ENCODE data around the gene SHROOM3.

SHROOM3 gene

DNA sequence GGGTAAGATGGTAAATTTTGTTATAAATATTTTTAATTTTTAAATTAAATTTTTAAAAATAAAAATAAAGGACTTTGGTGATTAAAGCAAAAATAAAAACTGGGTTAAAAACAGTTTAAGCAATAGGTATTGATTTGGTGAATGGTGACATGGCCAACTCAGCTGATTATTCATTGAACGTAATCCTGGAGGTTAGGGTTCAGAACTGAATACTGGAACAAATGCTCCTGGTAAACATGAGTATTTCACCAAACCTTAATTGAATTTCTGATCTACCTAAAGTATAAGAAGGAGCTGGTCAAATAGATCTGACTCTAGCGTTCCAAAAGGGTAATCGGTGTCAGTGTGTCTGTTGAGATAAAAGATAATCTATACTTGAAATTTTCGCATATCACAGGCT is 141.8 kb downstream of the SHROOM3 start:
- no peak for TF ChIP-seq EZH2phosphoT487 (conservative IDR thresholded peaks at IDR 0.05; ENCODE audit: low read length)
- no peak for TF ChIP-seq CTCF (IDR thresholded peaks at IDR 0.05; ENCODE audit: insufficient read depth, low read length, poor library complexity, severe bottlenecking)
- H3K4me2 ChIP-seq (ENCODE audit: low read depth, low read length, poor library complexity, severe bottlenecking): no peak overlapping the region
- H3K9me3 ChIP-seq (ENCODE audit: insufficient read depth, low read length): no peaks in the 10 kb centered on the region
- no peak overlapping the region for H3K27ac ChIP-seq (ENCODE audit: low read depth, low read length)
- H4K20me1 ChIP-seq (ENCODE audit: low read depth, low read length): no peaks in the 10 kb centered on the region
- no peaks in the 10 kb centered on the region for H3K27me3 ChIP-seq (ENCODE audit: low read length)
- no peak overlapping the region for H2AFZ ChIP-seq (ENCODE audit: low read depth, low read length, severe bottlenecking)
- no peaks in the 10 kb centered on the region for H3K9me2 ChIP-seq (replicated peaks; ENCODE audit: insufficient read depth, low read length)
- no peak overlapping the region for H3K9ac ChIP-seq (ENCODE audit: low read length)
- H3F3A ChIP-seq (ENCODE audit: insufficient read depth): no peaks in the 10 kb centered on the region
- no peaks in the 10 kb centered on the region for H3K36me3 ChIP-seq (ENCODE audit: low read length)
- H3K4me3 ChIP-seq (ENCODE audit: insufficient read depth, low read length, poor library complexity, severe bottlenecking): no peak overlapping the region
- no peaks in the 10 kb centered on the region for H3K79me2 ChIP-seq (ENCODE audit: insufficient read depth, low read length)

DNA sequence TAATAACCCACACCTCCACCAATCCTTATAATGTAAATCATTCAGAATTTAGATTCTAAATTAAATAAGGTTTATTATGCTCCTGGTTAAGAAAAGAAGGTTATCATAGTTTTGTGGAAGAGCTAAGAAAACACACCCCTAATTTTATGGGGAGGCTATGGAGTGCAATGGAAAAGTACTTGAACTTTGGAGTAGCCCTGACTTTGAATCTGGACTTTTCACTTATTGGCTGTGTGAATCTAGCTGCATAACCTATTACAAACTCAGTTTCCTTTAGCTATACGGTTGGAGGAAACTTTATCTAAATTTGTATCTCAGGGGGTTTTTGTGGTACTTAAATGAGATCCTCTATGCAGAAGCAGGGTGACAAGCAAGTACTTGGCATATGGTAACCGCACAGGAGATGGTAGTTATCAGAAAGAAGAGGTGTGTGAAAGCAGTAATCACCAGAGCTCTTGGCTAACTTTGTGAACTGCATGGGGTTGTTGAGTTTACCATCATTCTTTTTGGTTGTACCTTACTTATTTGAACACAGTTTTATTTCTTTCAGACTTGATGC is 143.1 kb downstream of the SHROOM3 start:
- Histone ChIP-seq H3K9me2 (replicated peaks; ENCODE audit: insufficient read depth, low read length) (no peaks in the 10 kb centered on the region), H4K20me1 (ENCODE audit: low read depth, low read length) (no peaks in the 10 kb centered on the region), H3K4me3 (ENCODE audit: insufficient read depth, low read length, poor library complexity, severe bottlenecking) (no peak overlapping the region), H3K79me2 (ENCODE audit: insufficient read depth, low read length) (no peaks in the 10 kb centered on the region), H3K9me3 (ENCODE audit: insufficient read depth, low read length) (no peaks in the 10 kb centered on the region), H2AFZ (ENCODE audit: low read depth, low read length, severe bottlenecking) (no peak overlapping the region), H3K27ac (ENCODE audit: low read depth, low read length) (no peak overlapping the region), H3K4me2 (ENCODE audit: low read depth, low read length, poor library complexity, severe bottlenecking) (no peak overlapping the region), H3K9ac (ENCODE audit: low read length) (no peak overlapping the region), H3F3A (ENCODE audit: insufficient read depth) (no peaks in the 10 kb centered on the region), H3K27me3 (ENCODE audit: low read length) (no peaks in the 10 kb centered on the region), H3K36me3 (ENCODE audit: low read length) (no peaks in the 10 kb centered on the region)
- no peak for TF ChIP-seq CTCF (IDR thresholded peaks at IDR 0.05; ENCODE audit: insufficient read depth, low read length, poor library complexity, severe bottlenecking)
- no peak for TF ChIP-seq EZH2phosphoT487 (conservative IDR thresholded peaks at IDR 0.05; ENCODE audit: low read length)

GRCh38 chr4:76579596-76580375 is 144.8 kb downstream of the SHROOM3 start:
- Histone ChIP-seq H3K9ac (ENCODE audit: low read length) (no peak overlapping the region), H3K27ac (ENCODE audit: low read depth, low read length) (no peak overlapping the region), H3K9me2 (replicated peaks; ENCODE audit: insufficient read depth, low read length) (no peaks in the 10 kb centered on the region), H3K36me3 (ENCODE audit: low read length) (no peaks in the 10 kb centered on the region), H3K9me3 (ENCODE audit: insufficient read depth, low read length) (no peaks in the 10 kb centered on the region), H4K20me1 (ENCODE audit: low read depth, low read length) (no peaks in the 10 kb centered on the region), H3K79me2 (ENCODE audit: insufficient read depth, low read length) (no peaks in the 10 kb centered on the region), H2AFZ (ENCODE audit: low read depth, low read length, severe bottlenecking) (no peak overlapping the region), H3K4me2 (ENCODE audit: low read depth, low read length, poor library complexity, severe bottlenecking) (no peak overlapping the region), H3K27me3 (ENCODE audit: low read length) (no peaks in the 10 kb centered on the region), H3F3A (ENCODE audit: insufficient read depth) (no peaks in the 10 kb centered on the region), H3K4me3 (ENCODE audit: insufficient read depth, low read length, poor library complexity, severe bottlenecking) (no peak overlapping the region)
- TF ChIP-seq EZH2phosphoT487 (conservative IDR thresholded peaks at IDR 0.05; ENCODE audit: low read length) (no peak), CTCF (IDR thresholded peaks at IDR 0.05; ENCODE audit: insufficient read depth, low read length, poor library complexity, severe bottlenecking) (no peak)
